T-helper 17 cell (primary cell): ENCODE data around the gene DYNLL1. TPM values are rescaled to one million over a fixed set of nuclear protein-coding genes. Genes with fewer than 3 reads are reported as not detected.
A peak's percentile ranks its signal among the peaks of the same experiment; 100 is the strongest.
"Not testable (repeated sequence)": the region's sequence is repeated elsewhere in the genome, so short reads cannot be mapped to it uniquely, and the experiment has no call there.

ENCODE experiments used
- ATAC-seq: fragments of 150-1000 bp; cut with Tn5 transposase; 2 replicates; pipeline ENCODE4 v1.10.0; 2021; ENCODE audit warnings: mild to moderate bottlenecking, moderate library complexity
- DNase-seq, 3 donors: peaks; one replicate each; pipeline versions ENCODE4 v3.0.0 to v3.0.0-alpha.2; 2020 to 2021
- H3K9me3 ChIP-seq: one replicate; pipeline ENCODE4 v1.7.0; 2013; ENCODE audit warnings: low read length, mild to moderate bottlenecking; ENCODE audit not compliant: control insufficient read depth, poor library complexity, severe bottlenecking
- H3K27ac Mint-ChIP-seq: one replicate; pipeline ENCODE4 v1.8.0; 2022; ENCODE audit warnings: mild to moderate bottlenecking, moderate library complexity, mixed read lengths
- H3K27me3 Mint-ChIP-seq: one replicate; pipeline ENCODE4 v1.8.0; 2022; ENCODE audit warnings: mixed read lengths
- H3K36me3 Mint-ChIP-seq: one replicate; pipeline ENCODE4 v1.8.0; 2022; ENCODE audit warnings: low read depth, mixed read lengths
- H3K4me1 Mint-ChIP-seq: one replicate; pipeline ENCODE4 v1.8.0; 2022; ENCODE audit warnings: mild to moderate bottlenecking, mixed read lengths
- H3K4me3 Mint-ChIP-seq: one replicate; pipeline ENCODE4 v1.8.0; 2022; ENCODE audit warnings: mild to moderate bottlenecking, moderate library complexity, mixed read lengths
- total RNA-seq, 4 donors: library from RNA in 2 of 4; stranded (reverse) in 2 of 4; gene quantifications; one replicate each; pipeline ENCODE4 v1.2.3 and lab custom pipeline; 2022 to 2026

The DYNLL1 gene
- total RNA-seq (10 to 100 TPM; 70.2 to 72.2 TPM), total RNA-seq (lab: John Stamatoyannopoulos, UW) (54.4 to 63.0 reads per million in 2 donors)

- peaks cover 36% of the 10 kb centered on the region for H3K4me1 Mint-ChIP-seq
- H3K9me3 ChIP-seq = no peaks in the 10 kb centered on the region
- ATAC-seq (peak; percentile 98), DNase-seq (peak; percentile 95 to 99 (median 96))
- H3K36me3 Mint-ChIP-seq = no peaks in the 10 kb centered on the region
- H3K27me3 Mint-ChIP-seq = no peaks in the 10 kb centered on the region
- H3K27ac Mint-ChIP-seq = peak within 1 kb of the TSS; percentile 77
- peak within 1 kb of the TSS; percentile 91 for H3K4me3 Mint-ChIP-seq
Measured at GRCh38 chr12:120495731-120496412, at the start of gene DYNLL1. TSS of gene DYNLL1 (plus strand) at chr12:120496113. CDS start at chr12:120496422, 309 bp downstream.

DNA sequence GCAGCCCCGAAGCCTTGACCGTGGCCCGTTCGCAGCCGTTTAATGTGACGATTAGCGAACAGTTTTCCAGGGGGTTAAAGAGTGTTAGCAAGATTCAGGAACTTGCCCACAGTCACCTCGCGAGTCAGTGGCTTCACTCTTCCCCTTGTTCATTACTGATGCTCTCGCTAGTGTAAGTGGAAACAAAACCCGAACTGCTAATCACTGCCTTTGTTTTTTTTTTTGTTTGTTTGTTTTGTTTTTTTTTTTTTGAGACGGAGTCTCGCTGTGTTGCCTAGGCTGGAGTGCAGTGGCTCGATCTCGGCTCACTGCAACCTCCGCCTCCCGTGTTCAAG, 49.1 kb upstream of the DYNLL1 start:
- ATAC-seq = peak; percentile 8
- Mint-ChIP-seq H3K4me3 (peak overlapping the region; percentile 99), H3K4me1 (peaks cover 16% of the 10 kb centered on the region), H3K27ac (peak overlapping the region; percentile 97)
- DNase-seq, H3K9me3 ChIP-seq, H3K36me3 Mint-ChIP-seq, H3K27me3 Mint-ChIP-seq: not testable (repeated sequence)

DNA sequence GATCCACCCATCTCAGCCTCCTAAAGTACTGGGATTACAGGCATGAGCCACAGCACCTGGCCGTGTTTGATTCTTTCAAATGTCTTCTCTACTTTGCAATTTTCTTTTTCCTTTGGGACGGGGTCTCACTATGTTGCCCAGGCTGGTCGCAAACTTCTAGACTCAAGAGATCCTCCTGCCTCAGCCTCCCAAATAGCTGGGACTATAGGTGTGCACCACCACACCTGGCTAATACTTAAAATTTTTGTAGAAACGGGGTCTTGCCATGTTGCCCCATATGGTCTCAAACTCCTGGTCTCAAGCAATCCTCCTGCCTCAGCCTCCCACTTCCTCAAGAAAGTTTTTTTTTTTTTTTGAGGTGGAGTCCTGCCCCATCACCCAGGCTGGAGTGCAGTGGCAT, 47.9 kb upstream of the DYNLL1 start:
- no peak for DNase-seq
- no peaks in the 10 kb centered on the region for H3K9me3 ChIP-seq
- peaks cover 18% of the 10 kb centered on the region for H3K4me1 Mint-ChIP-seq
- ATAC-seq = no peak
- H3K36me3 Mint-ChIP-seq = peaks cover 2% of the 10 kb centered on the region
- no peaks in the 10 kb centered on the region for H3K27me3 Mint-ChIP-seq
- peak overlapping the region; percentile 99 for H3K4me3 Mint-ChIP-seq
- peak overlapping the region; percentile 97 for H3K27ac Mint-ChIP-seq

- not testable (repeated sequence) for H3K9me3 ChIP-seq, H3K27ac Mint-ChIP-seq, ATAC-seq, H3K4me1 Mint-ChIP-seq, H3K4me3 Mint-ChIP-seq, DNase-seq, H3K27me3 Mint-ChIP-seq, H3K36me3 Mint-ChIP-seq
Measured at GRCh38 chr12:120452524-120452923, 43.4 kb upstream of the DYNLL1 start.

DNA sequence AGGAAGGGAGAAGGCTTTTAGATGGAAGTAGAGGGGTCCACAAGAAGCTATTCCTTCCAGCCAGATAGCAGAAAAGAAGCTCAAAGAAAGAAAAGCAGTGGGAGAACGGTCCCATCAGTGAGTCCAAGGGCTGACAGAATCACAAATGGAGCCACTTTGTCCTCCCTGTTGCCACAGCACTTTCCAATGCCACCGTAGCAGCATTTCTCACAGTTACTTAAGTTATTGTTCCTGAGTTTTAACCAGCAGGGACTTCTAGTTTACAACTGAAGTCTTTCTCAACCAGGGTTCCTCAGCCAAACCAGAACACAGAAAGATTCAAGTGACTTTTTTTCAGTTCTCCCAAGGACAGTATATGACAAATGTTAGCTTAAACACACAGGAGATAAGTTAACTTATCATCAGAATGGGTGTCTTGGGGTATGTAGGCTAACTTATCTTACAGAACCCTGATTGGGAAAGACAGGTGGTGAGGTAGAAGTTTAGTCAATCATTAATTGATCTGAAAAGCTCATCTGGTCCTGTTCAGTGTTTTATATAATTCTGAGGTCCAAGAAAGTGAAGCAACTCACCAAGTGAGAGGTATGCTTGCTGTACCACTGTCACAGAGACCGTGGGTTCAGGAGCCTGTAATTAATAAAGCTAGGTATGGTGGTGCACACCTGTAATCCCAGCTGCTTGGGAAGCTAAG, 42.7 kb upstream of the DYNLL1 start:
- H3K4me1 Mint-ChIP-seq = peaks cover 5% of the 10 kb centered on the region
- ATAC-seq = no peak

GRCh38 chr12:120453977-120454376, 41.9 kb upstream of the DYNLL1 start:
- no peak overlapping the region for H3K4me3 Mint-ChIP-seq
- peaks cover 5% of the 10 kb centered on the region for H3K4me1 Mint-ChIP-seq
- H3K27ac Mint-ChIP-seq = no peak overlapping the region
- H3K27me3 Mint-ChIP-seq = no peaks in the 10 kb centered on the region
- no peaks in the 10 kb centered on the region for H3K9me3 ChIP-seq
- DNase-seq = no peak
- no peaks in the 10 kb centered on the region for H3K36me3 Mint-ChIP-seq
- ATAC-seq = peak; percentile 94

More for the DNA sequence above, 42.7 kb upstream of the DYNLL1 start:
- H3K4me3 Mint-ChIP-seq = no peak overlapping the region
- no peaks in the 10 kb centered on the region for H3K27me3 Mint-ChIP-seq
- no peak for DNase-seq
- no peaks in the 10 kb centered on the region for H3K36me3 Mint-ChIP-seq
- no peaks in the 10 kb centered on the region for H3K9me3 ChIP-seq
- H3K27ac Mint-ChIP-seq = no peak overlapping the region

DNA sequence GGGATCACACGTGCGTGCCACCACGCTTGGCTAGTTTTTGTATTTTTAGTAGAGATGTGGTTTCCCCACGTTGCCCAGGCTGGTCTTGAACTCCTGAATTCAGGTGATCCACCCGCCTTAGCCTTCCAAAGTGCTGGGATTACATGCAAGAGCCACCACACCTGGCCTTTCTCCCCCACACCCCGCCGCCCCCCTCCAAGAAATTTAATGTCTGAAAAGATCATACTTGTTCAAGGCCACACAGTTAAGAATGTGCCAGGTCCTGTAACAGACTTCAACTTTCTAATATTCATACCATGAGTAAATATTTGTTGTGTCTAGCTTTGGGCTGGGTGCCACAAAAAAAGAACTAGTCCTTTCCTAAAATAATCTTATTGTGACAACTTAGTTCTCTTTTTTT, 40.6 kb upstream of the DYNLL1 start:
- H3K4me1 Mint-ChIP-seq = peaks cover 2% of the 10 kb centered on the region
- no peak overlapping the region for H3K4me3 Mint-ChIP-seq
- no peaks in the 10 kb centered on the region for H3K27me3 Mint-ChIP-seq
- no peak overlapping the region for H3K27ac Mint-ChIP-seq
- H3K9me3 ChIP-seq = no peaks in the 10 kb centered on the region
- DNase-seq (no peak), ATAC-seq (no peak)
- H3K36me3 Mint-ChIP-seq = peaks cover 4% of the 10 kb centered on the region

DNA sequence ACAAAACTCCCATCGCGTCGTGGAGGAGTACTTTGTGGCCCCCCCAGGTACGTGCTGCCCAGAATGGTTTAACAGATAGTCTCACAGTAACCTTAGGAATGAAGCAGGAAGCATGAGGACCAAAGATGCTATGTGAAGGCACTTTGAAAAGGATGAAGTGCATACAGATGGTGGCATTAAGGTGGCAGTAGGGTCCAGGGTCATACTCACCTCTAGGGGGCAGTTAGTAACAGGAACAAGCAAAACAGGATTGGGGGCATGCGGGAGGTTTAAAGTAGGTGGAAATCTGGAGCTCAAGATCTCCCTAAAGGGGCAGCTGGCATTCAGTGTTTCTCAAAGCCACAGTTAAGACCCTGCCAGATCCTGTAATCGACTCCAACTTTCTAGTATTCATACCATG, 38.8 kb upstream of the DYNLL1 start:
- no peak for ATAC-seq
- Mint-ChIP-seq H3K4me3 (no peak overlapping the region), H3K4me1 (peaks cover 2% of the 10 kb centered on the region), H3K27ac (no peak overlapping the region), H3K36me3 (peaks cover 6% of the 10 kb centered on the region), H3K27me3 (no peaks in the 10 kb centered on the region)
- H3K9me3 ChIP-seq = no peaks in the 10 kb centered on the region
- no peak for DNase-seq

GRCh38 chr12:120460157-120460556, 35.8 kb upstream of the DYNLL1 start:
- peaks cover 9% of the 10 kb centered on the region for H3K36me3 Mint-ChIP-seq
- H3K27ac Mint-ChIP-seq = no peak overlapping the region
- no peak overlapping the region for H3K4me3 Mint-ChIP-seq
- H3K27me3 Mint-ChIP-seq = no peaks in the 10 kb centered on the region
- H3K4me1 Mint-ChIP-seq = peaks cover 2% of the 10 kb centered on the region
- DNase-seq (no peak), ATAC-seq (no peak)
- H3K9me3 ChIP-seq = no peaks in the 10 kb centered on the region

DNA sequence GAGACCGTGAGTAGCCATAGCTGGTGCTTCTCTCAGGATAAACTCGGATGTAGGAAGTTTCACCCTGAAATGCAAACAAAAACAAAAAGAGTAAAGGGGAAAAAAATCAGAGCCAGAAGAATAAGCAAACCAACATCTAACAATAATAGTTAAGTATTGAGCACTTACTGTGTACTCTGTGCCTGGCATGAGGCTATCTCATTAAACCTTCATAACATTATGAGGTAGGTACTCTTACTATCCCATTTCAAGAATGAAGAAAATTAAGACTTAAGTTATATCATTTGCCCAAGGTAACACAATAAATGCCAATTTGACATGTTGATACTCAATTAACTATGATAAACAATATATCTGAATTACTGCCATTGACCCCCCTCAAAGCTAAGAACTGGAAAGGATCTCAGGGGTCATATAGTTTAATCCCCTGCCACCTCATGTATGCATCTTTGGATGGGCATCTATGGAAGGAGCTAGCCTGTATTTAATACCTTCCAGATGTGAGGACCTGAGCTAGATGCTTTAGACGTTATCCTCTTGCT, 33.7 kb upstream of the DYNLL1 start:
- Mint-ChIP-seq H3K4me1 (peaks cover 8% of the 10 kb centered on the region), H3K4me3 (no peak overlapping the region), H3K27me3 (no peaks in the 10 kb centered on the region), H3K36me3 (peaks cover 9% of the 10 kb centered on the region), H3K27ac (no peak overlapping the region)
- no peaks in the 10 kb centered on the region for H3K9me3 ChIP-seq
- ATAC-seq = no peak
- DNase-seq = no peak

GRCh38 chr12:120463712-120464111, 32.2 kb upstream of the DYNLL1 start:
- no peaks in the 10 kb centered on the region for H3K9me3 ChIP-seq
- ATAC-seq = no peak
- Mint-ChIP-seq H3K27ac (no peak overlapping the region), H3K36me3 (peaks cover 9% of the 10 kb centered on the region), H3K4me3 (no peak overlapping the region), H3K4me1 (peaks cover 19% of the 10 kb centered on the region), H3K27me3 (no peaks in the 10 kb centered on the region)
- no peak for DNase-seq

- H3K9me3 ChIP-seq = no peaks in the 10 kb centered on the region
- Mint-ChIP-seq H3K4me1 (peaks cover 22% of the 10 kb centered on the region), H3K4me3 (no peak overlapping the region), H3K36me3 (peaks cover 4% of the 10 kb centered on the region), H3K27me3 (no peaks in the 10 kb centered on the region), H3K27ac (no peak overlapping the region)
- ATAC-seq = no peak
- no peak for DNase-seq
Measured at GRCh38 chr12:120465756-120466155, 30.2 kb upstream of the DYNLL1 start.

GRCh38 chr12:120466560-120467315, 29.2 kb upstream of the DYNLL1 start:
- no peak for ATAC-seq
- no peaks in the 10 kb centered on the region for H3K9me3 ChIP-seq
- Mint-ChIP-seq H3K4me3 (no peak overlapping the region), H3K36me3 (peaks cover 4% of the 10 kb centered on the region), H3K4me1 (peaks cover 22% of the 10 kb centered on the region), H3K27me3 (no peaks in the 10 kb centered on the region), H3K27ac (no peak overlapping the region)
- peak in 2 of 3 donors; percentile 16 to 22 for DNase-seq
